Thyroid gland (tissue), 4 donors: Measurements from ENCODE around the gene VPS50. TPM values are rescaled to one million over a fixed set of nuclear protein-coding genes. Genes with fewer than 3 reads are reported as not detected.
A peak's percentile ranks its signal among the peaks of the same experiment; 100 is the strongest.
"Not testable (repeated sequence)": the region's sequence is repeated elsewhere in the genome, so short reads cannot be mapped to it uniquely, and the experiment has no call there.

ENCODE experiments used
- DNase-seq, 2 donors: peaks; one replicate each; pipeline ENCODE4 v3.0.0-alpha.2; 2019
- H3K27ac ChIP-seq, 3 donors: fragments of 200-600 bp; sonication (generic); 1 replicate in 2 of 3; 2 replicates in 1 of 3; pipeline ENCODE4 v1.5.1; 2016 to 2019; ENCODE audit warnings: mild to moderate bottlenecking in 1 of 3, moderate library complexity in 1 of 3
- H3K27me3 ChIP-seq: fragments of 200-600 bp; sonication (generic); one replicate; pipeline ENCODE4 v1.5.1; 2019
- H3K36me3 ChIP-seq, 2 donors: fragments of 200-600 bp; sonication (generic); one replicate each; pipeline ENCODE4 v1.5.1; 2016 to 2019
- H3K4me1 ChIP-seq, 2 donors: fragments of 200-600 bp; sonication (generic); one replicate each; pipeline ENCODE4 v1.5.1; 2017 to 2019
- H3K4me3 ChIP-seq, 3 donors: fragments of 200-600 bp; sonication (generic); replicated peaks in 1 of 3; 1 replicate in 2 of 3; 2 replicates in 1 of 3; pipeline ENCODE4 v1.5.1; 2016; ENCODE audit warnings: mild to moderate bottlenecking in 1 of 3
- H3K9me3 ChIP-seq: fragments of 200-600 bp; sonication (generic); one replicate; pipeline ENCODE4 v1.5.1; 2017
- CTCF ChIP-seq, 6 experiments: fragments of 200-600 bp in 3 of 6; fragments of 450-650 bp in 3 of 6; sonication (generic) in 3 of 6; IDR thresholded peaks; one replicate each; pipeline ENCODE4 v1.5.1; 2016 to 2019; ENCODE audit warnings: antibody characterized with exemption in 6 of 6, mild to moderate bottlenecking in 2 of 6, inconsistent platforms in 1 of 6, moderate library complexity in 1 of 6
- POLR2A ChIP-seq, 2 donors: fragments of 450-650 bp; IDR thresholded peaks; one replicate each; pipeline ENCODE4 v1.6.1; 2017; ENCODE audit warnings: antibody characterized with exemption in 2 of 2, mild to moderate bottlenecking in 2 of 2, moderate library complexity in 1 of 2
- WGBS, 2 donors: methylation state at CpG; one replicate each; pipeline ENCODE4 v1.1.5; 2017; 5-methylcytosine and 5-hydroxymethylcytosine counted together
- intact Hi-C: fragments of 100-400 bp; cut with DNase I; formaldehyde crosslinking; loops from one replicate; pipeline ENCODE4 v1.15.1; 2023
- total RNA-seq, 4 donors: library from RNA; depleted of rRNA; stranded (reverse); fragments of >200 nt; gene quantifications; one replicate each; pipeline ENCODE4 v1.2.3, GENCODE V29; 2016

Gene VPS50
- total RNA-seq, 4 donors from 2014 or later = 27.4 to 41.1 (median 36.0) TPM

GRCh38 chr7:93367254-93367653 lies 135.1 kb downstream of the VPS50 start:
- no peaks in the 10 kb centered on the region for H3K36me3 ChIP-seq
- H3K27ac ChIP-seq = no peak overlapping the region
- intact Hi-C loops = no loop called here
- 44 to 48% methylated on average over 2 of the region's 2 CpGs for WGBS, 2 donors
- no peak for DNase-seq
- H3K4me3 ChIP-seq = no peak overlapping the region
- no peaks in the 10 kb centered on the region for H3K27me3 ChIP-seq
- TF ChIP-seq POLR2A (IDR thresholded peaks at IDR 0.05) (no peak), CTCF (IDR thresholded peaks at IDR 0.05) (no peak)
- H3K4me1 ChIP-seq = no peaks in the 10 kb centered on the region
- no peaks in the 10 kb centered on the region for H3K9me3 ChIP-seq

GRCh38 chr7:93370937-93371336 lies 138.8 kb downstream of the VPS50 start:
- H3K4me1 ChIP-seq, H3K27ac ChIP-seq, H3K36me3 ChIP-seq, DNase-seq, intact Hi-C loops, H3K4me3 ChIP-seq, H3K9me3 ChIP-seq, H3K27me3 ChIP-seq: not testable (repeated sequence)
- WGBS, 2 donors = 58 to 64% methylated on average over 3 of the region's 3 CpGs

- intact Hi-C loops = no loop called here
- Histone ChIP-seq H3K27ac (no peak overlapping the region), H3K9me3 (no peaks in the 10 kb centered on the region), H3K4me3 (no peak overlapping the region), H3K4me1 (no peaks in the 10 kb centered on the region), H3K27me3 (no peaks in the 10 kb centered on the region), H3K36me3 (no peaks in the 10 kb centered on the region)
- DNase-seq = no peak
- TF ChIP-seq POLR2A (IDR thresholded peaks at IDR 0.05) (no peak), CTCF (IDR thresholded peaks at IDR 0.05) (no peak)
Measured at GRCh38 chr7:93373537-93373936, 141.4 kb downstream of the VPS50 start.

- DNase-seq = no peak
- Histone ChIP-seq H3K27me3 (no peaks in the 10 kb centered on the region), H3K27ac (no peak overlapping the region), H3K9me3 (no peaks in the 10 kb centered on the region), H3K4me1 (no peaks in the 10 kb centered on the region), H3K4me3 (no peak overlapping the region), H3K36me3 (no peaks in the 10 kb centered on the region)
- 27 to 37% methylated on average over 5 of the region's 5 CpGs for WGBS, 2 donors
- intact Hi-C loops = no loop called here
- TF ChIP-seq CTCF (IDR thresholded peaks at IDR 0.05) (peak in 5 of 6 experiments; percentile 38 to 75 (median 51)), POLR2A (IDR thresholded peaks at IDR 0.05) (no peak)
Measured at GRCh38 chr7:93374345-93374940, 142.3 kb downstream of the VPS50 start.

- Histone ChIP-seq H3K36me3 (no peaks in the 10 kb centered on the region), H3K27me3 (no peaks in the 10 kb centered on the region), H3K4me1 (no peaks in the 10 kb centered on the region), H3K4me3 (no peak overlapping the region), H3K27ac (no peak overlapping the region), H3K9me3 (no peaks in the 10 kb centered on the region)
- DNase-seq = no peak
- intact Hi-C loops = no loop called here
- TF ChIP-seq CTCF (IDR thresholded peaks at IDR 0.05) = no peak
- no peak for TF ChIP-seq POLR2A (IDR thresholded peaks at IDR 0.05)
Measured at GRCh38 chr7:93375603-93376002, 143.4 kb downstream of the VPS50 start.
